SHP77 treated with DMSO at 0.1 percent for 48 hours (cell line): ENCODE measurements around the gene USP44.
"Not testable (repeated sequence)": the region's sequence is repeated elsewhere in the genome, so short reads cannot be mapped to it uniquely, and the experiment has no call there.

ENCODE experiments used
- DNase-seq: peaks from one replicate; lab custom pipeline; 2025; lab: John Stamatoyannopoulos, UW

USP44 gene

DNA sequence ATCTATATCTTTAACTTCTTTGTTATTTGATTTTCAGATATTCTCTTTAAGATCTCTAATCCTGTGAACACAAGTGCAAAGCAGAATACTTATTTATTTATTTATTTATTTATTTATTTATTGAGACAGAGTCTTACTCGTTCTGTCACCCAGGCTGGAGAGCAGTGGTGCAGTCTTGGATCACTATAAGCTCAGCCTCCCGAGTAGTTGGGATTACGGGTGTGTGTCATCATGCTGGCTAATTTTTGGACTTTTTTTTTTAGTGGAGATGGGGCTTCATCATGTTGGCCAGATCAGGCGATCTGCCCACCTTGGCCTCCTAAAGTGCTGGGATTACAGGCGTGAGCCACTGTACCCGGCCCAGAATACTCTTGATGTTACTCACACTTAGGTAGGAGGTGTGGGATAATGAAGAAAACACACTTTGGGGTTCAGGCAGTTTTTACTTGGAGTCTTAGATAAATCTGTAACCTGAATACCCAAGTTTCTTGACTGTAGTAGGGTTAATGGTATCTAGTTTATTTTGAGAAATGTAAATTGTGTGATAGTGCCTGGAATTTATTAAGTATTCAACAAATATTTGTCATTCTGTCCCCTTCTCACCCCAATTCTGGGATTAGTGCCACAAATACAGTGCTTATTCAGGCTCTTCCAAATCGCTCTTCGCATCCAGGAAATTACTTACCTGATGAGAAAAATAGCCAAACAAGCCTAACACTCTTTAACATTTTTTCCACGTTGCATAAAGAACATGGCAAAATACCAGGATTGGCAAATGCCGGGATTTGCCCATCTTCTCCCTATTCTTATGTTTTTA, 44.4 kb downstream of the USP44 start:
- DNase-seq: no peak

DNA sequence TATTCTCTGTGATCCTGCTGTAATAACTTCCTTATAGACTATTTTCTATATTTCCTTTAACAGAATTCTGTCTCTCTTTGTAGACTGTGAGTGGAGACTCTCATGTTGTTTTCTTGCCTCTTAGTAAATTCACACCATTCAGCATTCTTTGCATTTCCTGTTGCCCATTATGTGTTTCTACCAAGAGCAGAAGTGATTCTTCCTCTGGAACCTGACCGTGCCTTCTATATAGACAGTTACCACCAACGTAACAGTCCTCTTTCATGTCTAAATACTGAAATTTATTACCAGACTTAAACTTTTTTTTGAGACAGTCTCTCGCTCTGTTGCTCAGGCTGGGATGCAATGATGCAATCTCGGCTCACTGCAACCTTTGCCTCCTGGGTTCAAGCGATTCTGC, 46.2 kb downstream of the USP44 start:
- no peak for DNase-seq

DNA sequence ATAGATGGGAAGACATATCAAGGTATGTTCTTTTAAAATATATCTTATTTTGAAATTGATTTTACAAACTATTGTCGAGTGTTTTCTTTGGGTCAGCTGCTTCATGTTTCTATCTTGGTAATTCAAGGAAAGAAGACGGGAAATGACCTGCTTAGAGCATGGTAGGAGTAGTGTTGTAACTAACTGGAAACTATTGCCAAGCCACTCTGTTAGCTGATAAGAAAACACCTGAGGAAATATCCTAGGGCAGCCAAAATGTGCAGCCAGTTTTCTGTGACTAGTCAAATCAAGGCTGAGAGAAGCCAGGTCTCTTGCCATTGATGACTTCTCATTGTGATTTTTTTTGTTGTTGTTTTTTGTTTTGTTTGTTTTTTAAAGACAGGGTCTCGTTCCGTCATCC, 47.1 kb downstream of the USP44 start:
- DNase-seq: no peak

DNA sequence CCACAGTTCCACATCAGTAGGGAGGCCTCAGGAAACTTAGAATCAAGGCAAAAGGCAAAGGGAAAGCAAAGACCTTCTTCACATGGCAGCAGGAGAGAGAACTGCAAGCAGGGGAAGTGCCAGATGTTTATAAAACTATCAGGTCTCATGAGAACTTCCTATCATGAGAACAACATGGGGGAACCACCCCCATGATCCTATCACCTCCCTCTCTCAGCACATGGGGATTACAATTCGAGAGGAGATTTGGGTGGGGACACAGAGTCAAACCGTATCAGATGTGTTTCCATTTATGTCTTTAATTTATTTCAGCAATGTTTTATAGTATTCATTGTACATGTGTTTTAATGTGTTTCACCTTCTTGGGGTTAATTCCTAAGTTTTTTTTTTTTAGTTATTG, 51.5 kb downstream of the USP44 start:
- no peak for DNase-seq

DNA sequence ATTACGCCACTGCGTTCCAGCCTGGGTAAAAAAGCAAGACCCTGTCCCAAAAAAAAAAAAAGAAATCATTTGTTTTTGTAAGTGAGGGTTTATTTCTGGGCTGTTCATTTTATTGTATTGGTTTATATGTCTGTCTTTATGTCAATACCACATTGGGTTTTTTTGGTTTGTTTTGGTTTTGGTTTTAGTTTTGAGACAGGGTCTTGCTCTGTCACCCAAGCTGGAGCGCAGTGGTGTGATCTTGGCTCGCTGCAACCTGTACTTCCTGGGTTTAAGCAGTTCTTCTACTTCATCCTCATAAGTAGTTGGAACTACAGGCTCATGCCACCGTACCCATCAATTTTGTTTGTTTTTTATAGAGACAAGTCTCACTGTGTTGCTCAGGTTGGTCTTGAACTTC, 52.3 kb downstream of the USP44 start:
- no peak for DNase-seq

DNA sequence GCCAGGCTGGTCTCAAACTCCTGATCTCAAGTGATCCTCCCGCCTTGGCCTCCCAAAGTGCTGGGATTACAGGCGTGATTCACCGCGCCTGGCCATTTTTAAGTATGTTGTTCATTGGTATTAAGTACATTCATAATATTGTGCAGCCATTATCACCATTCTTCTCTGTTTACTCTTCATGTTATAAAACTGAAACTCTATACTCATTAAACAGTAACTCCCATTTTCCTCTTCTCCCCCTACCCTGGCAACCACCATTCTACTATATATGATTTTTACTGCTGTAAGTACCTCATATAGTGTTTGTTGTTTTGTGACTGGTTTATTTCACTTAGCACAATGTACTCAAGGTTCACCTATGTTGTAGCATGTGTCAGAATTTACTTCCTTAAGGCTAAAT, 54.2 kb downstream of the USP44 start:
- DNase-seq: no peak

DNA sequence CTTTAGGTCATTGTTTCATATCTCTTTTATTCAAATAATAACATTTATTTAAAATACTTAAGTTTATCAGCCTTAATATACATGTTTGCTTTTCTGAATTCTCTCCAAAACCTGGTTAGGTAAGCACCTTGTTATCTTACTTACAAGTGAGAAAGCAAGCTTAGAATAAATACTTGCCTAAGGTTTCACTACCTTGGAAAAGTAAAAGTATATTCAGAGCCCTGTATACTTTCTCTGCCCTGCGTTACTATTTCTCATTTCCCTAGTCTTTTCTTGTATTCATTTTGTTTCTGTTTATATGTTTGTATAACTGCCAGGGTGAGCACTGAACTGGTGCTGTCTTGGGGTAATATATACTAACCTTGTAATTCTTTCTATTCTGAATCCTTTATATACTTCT, 55.8 kb downstream of the USP44 start:
- no peak for DNase-seq

DNA sequence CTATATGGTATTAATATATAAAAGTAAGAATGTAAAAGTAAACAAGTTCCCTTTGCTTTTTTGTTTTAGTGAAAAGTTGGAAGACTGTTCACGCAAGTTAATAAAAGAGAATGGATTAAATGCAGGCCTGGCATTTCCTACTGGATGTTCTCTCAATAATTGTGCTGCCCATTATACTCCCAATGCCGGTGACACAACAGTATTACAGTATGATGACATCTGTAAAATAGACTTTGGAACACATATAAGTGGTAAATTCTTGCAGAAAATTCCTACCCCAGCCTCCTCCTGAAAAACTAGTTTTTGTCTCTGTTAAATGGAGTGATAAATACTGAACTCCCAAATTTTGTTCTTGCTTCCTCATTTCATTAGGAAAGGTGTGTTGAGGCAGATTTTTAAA, 56.4 kb downstream of the USP44 start:
- no peak for DNase-seq

DNA sequence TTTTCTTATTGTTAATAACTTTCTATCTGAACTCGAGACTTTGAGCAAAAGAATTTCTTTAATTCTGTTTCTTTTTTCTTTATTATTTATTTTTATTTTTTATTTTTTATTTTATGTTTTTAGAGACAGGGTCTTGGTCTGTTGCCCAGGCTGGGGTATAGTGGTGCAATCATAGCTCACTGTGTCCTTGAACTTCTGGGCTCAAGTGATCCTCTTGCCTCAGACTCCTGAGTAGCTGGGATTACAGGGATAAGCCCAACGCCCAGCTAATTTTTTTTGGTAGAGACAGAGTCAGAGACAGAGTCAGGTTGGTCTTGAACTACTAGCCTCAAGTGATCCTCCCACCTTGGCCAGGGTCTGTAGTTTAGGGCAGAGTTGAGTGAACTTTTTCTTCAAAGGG, 58.8 kb downstream of the USP44 start:
- DNase-seq: no peak

DNA sequence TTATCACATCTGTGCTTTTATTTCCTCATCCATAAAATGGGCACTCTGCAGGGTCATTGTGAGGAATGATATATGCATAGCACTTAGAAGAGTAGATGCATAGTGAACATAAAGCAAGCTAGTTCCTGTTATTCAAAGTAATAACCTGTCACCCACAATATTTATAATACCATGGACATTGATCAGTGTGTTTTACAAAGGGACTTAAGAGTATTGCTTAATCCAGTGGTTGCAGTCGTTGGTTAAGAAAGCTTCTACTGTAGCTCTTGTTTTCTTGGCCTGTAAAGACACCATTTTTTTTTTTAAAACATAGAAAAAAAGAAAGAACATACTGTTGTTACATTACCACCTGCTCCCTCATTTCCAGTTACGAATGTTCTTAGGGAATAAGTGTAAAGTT, 64.3 kb downstream of the USP44 start:
- no peak for DNase-seq

DNA sequence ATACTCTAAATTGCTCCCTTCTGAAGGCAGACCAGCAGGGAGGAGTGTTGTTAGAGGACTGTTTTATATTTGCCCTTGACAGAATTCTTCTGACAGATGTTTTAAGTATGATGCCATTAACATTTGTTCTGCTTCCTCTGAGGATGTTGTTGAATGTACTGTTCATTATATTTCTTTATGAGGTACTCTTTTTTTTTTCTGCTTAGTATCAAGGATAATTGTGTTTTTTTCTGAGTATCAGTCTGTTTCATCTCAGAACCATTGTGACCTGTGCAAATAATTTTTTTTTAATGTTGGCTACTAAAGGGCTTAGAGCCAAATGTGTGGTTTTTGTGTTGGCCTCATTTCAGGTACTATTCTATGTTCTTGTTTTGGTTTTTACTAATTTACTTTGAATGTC, 66.8 kb downstream of the USP44 start:
- no peak for DNase-seq

DNA sequence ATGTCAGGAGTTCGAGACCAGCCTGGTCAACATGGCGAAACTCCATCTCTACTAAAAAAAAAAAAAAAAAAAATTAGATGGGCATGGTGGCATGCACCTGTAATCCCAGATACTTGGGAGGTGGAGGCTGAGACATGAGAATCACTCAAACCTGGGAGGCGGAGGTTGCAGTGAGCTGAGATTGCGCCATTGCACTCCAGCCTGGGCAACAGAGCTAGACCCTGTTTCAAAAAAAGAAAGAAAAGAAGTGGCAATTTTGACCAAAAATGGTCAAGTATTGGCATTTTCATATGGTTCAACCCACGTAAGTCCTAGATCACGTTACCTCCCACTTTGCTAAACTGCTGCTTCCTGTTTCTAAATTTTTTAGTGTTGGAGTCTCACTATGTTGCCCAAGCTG, 68.7 kb downstream of the USP44 start:
- not testable (repeated sequence) for DNase-seq

DNA sequence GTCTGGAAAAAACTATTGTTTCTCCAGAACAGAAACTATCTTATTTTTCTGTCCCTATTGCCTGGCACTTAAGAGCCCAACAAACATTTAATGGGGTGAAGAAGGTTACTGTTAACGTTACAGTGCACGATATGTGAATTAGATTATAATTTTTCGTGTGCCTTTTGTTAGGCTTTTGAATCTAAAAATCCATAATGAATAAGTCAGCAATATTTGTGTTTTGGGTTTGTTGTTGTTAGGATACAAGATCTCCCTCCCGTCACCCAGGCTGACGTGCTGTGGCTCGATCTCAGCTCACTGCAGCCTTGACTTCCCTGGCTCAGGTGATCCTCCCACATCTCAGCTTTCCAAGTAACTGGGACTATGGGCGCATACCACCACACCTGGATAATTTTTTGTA, 69.4 kb downstream of the USP44 start:
- no peak for DNase-seq

DNA sequence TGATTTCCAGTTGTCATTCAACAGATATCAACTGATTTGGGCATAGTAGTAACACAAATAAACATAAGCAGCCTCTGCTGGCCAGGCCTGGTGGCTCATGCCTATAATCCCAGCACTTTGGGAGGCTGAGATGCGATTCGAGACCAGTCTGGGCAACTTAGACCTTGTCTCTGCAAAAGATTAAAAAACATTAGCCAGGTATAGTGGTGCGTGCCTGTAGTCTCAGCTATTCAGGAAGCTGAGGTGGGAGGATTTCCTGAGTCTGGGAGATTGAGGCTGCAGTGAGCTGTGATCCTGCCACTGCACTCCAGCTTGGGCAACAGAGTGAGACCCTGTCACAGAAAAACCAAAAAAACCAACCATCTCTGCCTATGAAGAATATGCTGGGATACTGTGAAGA, 70.2 kb downstream of the USP44 start:
- DNase-seq: no peak

DNA sequence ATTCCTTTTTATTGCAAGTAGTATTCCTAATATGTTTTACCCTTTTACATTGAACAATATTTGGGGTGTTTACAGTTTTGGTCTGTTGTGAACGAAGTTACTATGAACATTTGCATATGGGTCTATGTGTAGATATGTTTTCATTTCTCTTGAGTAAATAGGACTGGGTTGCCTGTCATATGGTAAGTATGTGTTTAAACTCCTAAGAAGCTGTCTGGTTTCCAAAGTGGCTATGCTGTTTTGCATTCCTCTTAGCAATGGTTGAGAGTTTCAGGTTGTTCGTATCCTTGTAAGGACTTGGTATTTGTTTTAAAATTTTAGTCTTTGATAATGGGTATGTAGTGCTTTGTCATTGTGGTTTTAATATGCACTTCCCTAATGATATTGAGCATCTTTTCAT, 71.0 kb downstream of the USP44 start:
- no peak for DNase-seq

DNA sequence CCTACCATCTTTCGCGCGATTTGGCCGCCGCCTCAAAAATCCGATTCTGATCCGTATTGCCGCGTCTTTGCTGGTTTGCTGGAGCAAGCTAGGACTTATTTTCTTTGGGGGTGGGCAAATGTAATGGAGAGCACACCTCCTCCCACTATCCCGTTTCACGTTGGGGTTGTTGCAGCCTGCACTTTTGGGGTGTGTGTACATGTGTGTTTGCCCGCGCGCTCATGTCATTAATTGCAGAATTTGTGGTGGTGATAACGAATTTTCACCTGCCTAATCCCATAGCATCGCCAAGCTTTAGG, 76.7 kb downstream of the USP44 start:
- no peak for DNase-seq

DNA sequence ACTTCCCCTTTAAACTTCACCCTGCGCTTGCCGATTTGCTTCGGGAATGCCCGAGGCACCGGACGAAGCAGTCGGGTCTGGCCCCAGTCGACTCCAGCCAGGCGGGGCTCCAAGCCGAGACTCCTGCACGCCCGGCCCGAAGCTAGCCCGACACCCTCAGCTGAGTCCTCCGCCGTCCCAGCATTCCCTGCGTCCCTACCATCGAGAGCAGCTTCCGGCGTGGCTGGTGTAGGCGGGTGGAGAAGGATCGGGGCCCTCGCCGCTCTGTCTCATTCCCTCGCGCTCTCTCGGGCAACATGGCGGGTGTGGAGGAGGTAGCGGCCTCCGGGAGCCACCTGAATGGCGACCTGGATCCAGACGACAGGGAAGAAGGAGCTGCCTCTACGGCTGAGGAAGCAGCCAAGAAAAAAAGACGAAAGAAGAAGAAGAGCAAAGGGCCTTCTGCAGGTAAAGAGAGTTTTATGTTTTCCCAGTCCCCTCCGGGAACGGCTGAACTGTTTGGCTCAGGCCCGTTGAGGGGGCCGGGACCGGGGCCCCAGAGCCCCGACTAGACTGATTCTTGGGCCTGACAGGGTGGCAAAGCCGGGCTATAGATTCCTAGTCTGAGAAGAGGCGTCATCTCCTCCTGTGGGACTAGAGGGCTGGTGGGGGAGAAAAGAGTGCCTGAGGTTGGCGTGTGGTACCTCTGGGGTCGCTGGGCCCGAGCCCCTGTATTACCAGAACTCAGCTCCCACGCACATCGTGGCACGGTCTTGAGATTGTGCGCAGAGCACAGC, 77.2 kb downstream of the USP44 start, which contains the start of gene METAP2:
TSS of gene METAP2 (plus strand) at position 269 of the 776 bp plus-strand sequence. CDS start at position 297, 28 bp downstream.
- peak; percentile 76 for DNase-seq

DNA sequence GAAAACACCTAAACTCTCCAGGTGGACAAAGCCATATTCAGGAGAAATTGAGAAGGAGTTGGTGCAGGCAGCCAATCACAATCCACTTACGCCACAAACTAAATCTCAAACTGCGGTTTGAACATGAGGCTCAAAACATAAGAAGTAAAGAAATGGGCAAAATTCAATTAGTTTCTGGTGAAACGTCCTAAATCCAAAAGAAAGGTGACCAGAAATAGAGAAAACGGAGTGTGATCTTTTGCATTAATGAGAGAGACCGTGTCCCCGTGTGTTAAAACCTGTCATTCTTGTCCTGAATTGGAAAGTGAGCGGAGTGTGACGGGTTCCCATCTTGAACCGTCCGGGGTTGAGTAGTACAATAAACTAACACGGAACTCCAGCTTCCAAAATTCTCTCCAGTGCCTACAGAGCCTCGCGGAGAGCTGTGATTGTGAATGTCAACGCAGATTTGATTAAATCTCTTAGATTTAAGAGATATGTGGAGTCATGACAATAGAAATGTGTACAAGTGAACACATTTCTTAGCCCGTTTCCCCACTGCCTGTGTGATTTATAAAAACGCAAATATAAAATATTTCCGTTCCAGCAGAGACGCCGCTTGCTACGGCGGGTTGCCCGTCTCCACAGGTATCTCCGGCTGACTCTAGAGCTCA, 77.9 kb downstream of the USP44 start:
- DNase-seq: peak; percentile 47

DNA sequence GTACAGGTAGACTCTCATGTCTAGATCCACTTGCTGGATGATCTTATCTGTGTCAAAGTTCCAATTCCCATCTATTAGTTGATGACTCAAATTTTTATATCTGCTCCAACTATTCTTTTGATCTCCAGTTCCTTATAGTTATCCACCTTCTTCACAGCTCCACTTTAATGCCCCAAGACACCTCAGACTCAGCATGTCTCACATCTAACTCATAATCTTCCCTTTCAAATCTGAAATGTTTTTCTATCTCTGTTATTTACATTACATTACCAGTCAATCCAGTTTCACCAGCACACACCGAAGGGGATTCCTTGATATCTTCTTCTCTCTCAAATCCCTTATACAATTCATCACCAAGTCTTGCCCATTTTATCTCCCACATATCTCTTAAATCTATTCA, 81.0 kb downstream of the USP44 start:
- no peak for DNase-seq
